GM12875 (cell line): ENCODE measurements around the gene STRAP.

Source experiments
- H3K4me3 ChIP-seq: one replicate; pipeline ENCODE4 v1.5.1; 2011; ENCODE audit warnings: low read depth, low read length, control low read depth
- TF ChIP-seq, protein P1 (sequence below): IDR thresholded peaks from 2 replicates; pipeline ENCODE4 v1.5.1; 2011; ENCODE audit warnings: low read depth, mild to moderate bottlenecking, control low read depth, inconsistent platforms, low read length, moderate library complexity, borderline replicate concordance; ENCODE audit not compliant: insufficient read depth

STRAP gene

DNA sequence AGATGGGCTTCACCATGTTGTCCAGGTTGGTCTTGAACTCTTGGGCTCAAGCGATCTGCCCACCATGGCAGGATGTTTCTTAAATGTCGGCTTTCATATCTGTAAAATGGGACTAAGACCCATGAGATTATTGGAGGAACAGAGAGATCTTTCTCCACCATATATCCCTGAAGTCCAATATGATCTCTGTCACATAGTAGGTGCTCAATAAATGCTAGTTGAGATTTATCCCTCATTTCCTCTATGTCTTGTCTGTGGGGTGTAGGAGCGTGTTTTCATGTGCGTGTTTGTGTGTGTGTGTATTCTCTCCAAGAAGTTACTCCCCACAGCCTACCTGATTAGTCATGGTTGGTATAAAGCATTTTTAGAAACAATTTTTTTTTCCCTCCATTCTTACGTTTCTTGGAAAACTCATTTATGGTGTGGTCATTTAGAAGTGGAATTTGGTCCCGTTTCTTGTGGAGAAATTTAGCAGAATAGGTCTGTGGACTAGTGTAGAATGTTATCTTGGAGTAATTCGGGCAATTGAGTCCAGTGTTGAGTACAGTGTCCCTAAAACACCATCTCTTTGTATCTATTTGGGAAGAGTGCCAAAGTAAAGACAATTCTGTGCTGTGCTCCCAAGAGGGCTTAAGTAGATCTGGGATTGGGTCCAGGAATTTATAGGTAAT, 4.3 kb downstream of the STRAP start:
- H3K4me3 ChIP-seq, result no peak overlapping the region
- TF ChIP-seq, protein P1, sequence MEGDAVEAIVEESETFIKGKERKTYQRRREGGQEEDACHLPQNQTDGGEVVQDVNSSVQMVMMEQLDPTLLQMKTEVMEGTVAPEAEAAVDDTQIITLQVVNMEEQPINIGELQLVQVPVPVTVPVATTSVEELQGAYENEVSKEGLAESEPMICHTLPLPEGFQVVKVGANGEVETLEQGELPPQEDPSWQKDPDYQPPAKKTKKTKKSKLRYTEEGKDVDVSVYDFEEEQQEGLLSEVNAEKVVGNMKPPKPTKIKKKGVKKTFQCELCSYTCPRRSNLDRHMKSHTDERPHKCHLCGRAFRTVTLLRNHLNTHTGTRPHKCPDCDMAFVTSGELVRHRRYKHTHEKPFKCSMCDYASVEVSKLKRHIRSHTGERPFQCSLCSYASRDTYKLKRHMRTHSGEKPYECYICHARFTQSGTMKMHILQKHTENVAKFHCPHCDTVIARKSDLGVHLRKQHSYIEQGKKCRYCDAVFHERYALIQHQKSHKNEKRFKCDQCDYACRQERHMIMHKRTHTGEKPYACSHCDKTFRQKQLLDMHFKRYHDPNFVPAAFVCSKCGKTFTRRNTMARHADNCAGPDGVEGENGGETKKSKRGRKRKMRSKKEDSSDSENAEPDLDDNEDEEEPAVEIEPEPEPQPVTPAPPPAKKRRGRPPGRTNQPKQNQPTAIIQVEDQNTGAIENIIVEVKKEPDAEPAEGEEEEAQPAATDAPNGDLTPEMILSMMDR, result no peak

DNA sequence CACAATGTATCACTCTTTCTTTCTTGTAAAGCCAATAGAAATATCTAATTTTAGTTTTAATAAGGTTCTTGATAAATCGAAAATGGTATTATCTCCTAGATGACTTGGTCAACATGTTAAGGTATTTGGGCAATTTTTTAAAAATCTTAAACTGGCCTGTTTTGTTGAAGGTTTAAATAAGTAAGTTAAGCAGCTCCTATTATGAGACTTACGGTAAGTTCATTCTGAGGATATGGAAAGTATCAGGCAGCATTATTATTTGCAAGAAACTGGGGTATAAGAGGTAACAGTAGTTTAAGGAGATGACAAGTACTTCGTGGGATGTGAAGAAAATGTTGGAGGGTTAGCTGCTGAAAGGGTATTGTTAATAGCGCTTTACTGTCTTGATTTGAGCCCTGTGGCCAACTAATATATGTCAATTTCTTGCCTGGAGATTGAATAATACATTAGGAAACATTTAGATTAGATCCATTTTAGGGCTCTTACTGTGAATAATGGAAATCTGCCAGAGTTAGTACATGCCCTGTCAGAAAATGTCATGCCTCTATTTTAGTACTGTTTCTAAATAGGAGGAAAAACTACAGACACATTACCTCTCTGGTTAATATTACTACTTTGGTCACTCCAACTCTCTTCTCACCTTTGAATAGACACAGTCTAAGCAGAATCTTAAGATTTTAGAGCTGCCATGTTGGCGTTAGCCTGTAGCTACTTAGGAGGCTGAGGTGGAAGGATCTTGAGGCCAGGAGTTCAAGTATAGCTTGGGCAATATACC, 5.0 kb downstream of the STRAP start:
- TF ChIP-seq, protein P1, result no peak
- H3K4me3 ChIP-seq, result no peak overlapping the region

DNA sequence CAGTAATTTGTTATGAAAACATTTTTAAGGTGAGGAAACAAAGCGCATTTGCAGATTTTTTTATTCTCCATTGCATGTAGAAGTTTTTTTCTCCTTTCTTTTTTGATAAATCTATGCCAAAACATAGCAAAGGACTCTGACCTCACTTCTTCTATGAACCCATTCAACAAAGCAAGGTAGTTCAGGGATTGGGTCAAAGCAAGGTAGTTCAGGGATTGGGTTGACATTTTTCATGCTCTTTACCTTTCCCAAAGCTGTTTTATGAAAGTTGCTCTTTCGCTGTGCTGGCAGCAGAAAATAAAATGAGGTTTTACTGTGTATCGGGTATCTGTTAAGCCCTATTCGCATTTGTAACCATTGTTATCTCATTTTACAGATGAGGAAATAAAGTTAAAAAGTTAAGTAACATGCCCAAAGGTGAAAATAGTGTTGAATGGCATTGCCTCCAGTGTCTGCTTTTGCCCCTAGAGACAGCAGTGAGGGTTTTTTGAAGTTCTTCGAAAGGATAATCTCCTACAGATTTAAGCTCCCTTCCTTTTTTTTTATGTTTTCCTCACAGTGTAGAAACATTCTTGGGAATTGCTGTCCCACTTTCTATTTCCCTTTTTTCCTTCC, 10.6 kb downstream of the STRAP start:
- TF ChIP-seq, protein P1, result no peak

DNA sequence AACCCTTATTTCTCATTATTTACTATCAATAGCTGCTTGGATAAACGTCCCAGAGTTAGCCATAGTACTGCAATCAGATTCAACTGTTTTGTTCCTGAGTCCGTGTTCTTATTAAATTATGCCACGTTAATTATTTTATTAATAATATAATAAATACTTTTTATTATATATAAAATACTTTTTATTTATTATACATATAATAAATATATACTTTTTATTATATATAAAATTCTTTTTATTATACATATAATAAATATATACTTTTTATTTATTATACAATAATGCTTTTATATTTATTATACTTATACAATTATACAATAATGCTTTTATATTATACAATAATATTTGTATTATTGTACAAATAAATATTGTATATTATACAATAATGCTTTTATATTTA, 11.1 kb downstream of the STRAP start:
- TF ChIP-seq, protein P1, result no peak

More for the DNA sequence above, 10.6 kb downstream of the STRAP start:
- no peak overlapping the region for H3K4me3 ChIP-seq

DNA sequence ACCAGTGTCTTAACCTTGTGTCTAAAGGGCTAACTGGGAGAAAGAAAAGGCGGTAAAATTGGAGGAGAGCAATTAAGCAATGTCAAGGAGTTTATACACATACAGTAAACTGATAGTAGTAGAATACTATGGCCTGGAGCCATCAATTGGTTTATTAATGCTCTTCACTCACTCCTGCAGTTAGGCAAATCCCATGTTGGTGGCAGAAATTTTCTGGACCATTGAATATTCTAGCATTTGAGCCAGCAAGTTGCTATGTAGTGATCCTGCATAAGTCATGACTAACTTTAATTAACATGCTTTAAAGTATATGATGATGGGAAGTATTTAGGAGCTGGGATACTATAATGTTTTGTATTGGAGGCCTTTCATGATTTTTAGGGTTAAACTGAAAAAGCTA, 14.7 kb downstream of the STRAP start:
- no peak overlapping the region for H3K4me3 ChIP-seq
- TF ChIP-seq, protein P1, result no peak

More for the DNA sequence above, 11.1 kb downstream of the STRAP start:
- no peak overlapping the region for H3K4me3 ChIP-seq

DNA sequence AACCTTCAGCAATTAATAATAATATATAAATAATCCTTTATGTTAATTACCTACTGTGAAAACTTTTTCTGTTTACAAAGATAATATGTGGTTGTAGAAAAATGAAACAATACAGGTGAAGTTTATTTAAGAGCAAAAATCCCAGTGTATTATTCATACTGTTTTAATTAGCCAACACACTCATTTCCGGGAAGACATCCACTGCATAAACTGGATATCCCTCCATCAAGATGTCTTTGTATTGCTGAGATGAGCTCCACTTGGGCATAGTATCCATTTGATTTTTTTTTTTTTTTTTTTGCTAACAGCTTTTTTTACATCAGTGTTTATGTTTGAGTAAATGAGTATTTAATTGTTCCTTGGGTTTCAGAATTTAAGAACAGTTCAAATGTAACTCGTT, 15.2 kb downstream of the STRAP start:
- TF ChIP-seq, protein P1, result no peak
- H3K4me3 ChIP-seq, result no peak overlapping the region
